NCI-H1694 (cell line): Measurements from ENCODE around the gene SCNN1A.

ENCODE experiments used
- DNase-seq: peaks from one replicate; lab custom pipeline; 2025; lab: John Stamatoyannopoulos, UW

Gene SCNN1A

DNA sequence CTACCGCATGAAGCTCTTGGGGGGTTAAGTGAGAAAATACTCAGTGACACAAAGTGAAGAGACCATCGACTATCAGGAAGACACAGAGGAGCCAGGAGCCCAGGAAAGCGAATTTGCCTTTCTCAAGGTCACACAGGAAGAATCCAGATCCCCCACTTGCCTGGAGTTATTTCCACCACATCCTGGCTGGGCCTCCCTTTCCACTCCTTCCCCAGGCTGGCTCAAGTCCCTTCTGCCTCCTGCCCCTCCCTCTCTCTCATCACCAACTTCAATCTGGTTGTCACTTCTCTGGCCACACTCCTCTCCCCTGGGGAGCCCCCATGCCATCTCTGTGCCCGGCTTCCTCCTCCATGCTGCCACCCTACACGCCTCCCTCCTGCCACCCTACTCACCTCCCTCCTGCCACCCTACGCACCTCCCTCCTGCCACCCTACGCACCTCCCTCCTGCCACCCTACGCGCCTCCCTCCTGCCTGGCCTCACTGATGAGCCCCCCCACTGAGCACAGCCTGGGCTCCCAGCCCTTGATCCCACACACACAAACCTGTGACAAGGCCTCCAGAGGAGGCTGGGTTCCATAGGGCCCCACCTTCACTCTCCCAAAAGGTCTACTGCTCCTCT, 6.3 kb downstream of the SCNN1A start:
- DNase-seq = no peak

DNA sequence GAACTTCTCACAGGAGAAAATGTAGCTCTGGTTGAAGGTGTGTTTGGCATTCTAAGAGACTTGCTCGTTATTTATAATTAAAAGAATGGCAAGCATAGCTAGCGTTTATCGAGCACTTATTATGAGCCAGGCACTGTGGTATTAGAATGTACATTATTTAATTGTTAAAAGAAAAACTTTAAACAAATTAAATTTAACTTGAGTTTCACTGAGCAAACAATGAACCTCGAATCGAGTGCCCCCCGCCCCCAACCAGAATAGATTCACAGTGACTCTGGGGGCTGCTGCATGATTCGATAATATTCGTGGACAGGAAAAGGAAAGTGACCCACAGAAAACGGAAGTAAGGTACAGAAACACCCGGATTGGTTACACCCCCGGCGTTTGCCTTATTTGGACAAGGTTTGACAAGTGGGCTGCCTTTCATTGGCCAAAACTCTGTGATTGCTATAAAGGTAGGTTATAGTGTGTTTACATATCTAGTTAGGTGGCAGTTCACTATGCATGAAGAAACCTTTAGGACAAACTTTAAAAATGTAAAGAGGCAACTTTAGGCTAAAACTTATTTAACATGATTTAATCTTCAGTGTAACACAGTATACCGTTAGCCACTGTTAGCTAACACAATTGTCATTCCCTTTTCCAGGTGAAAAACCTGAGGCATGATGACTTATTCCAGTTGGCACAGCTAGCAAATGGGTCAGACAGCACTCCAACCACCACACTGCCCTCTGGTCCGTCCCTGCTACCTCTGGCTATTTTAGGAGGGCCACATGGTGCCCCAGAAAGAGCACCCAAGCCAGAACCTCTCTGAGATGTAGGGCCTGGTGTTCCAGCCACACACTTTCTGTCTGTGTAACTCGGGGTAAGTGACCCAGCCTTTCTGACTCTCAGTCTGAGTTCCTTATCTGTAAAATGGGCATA, 7.1 kb downstream of the SCNN1A start:
- DNase-seq = no peak

DNA sequence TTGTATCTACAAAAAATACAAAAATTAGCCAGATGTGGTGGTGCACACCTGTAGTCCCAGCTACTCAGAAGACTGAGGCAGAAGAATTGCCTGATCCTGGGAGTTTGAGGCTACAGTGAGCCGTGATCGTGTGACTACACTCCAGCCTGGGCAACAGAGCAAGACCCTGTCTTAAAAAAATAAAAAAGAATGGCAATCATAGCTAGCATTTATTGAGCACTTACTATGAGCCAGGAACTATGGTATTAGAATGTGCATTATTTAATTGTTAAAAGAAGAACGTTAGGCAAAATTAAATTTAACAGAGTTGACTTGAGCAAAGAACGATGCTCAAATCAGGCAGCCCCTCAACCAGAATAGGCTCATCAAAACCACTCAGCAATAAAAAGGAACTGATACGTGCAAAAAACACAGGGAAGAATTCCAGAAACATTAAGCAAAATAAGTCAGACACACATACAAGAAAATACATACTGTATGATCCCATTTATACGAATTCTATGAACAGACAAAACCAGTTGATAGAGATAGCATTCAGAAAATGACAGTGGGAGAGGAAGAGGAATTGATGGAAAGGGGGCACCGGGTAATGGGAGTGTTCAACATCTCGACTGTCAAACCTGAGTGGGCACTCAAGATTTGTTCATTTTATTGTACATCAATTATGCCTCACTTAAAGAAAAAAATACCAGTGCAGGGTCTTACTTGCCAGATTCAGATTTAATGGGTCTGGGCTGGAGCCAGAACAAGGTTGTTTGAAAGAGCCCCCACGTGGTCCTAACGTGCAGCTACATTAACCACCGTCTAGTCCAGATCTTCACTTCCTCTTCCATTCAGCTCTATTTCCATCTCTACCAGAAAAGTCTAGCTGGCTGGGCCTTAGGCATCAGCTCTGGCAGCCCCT, 8.0 kb downstream of the SCNN1A start:
- no peak for DNase-seq

DNA sequence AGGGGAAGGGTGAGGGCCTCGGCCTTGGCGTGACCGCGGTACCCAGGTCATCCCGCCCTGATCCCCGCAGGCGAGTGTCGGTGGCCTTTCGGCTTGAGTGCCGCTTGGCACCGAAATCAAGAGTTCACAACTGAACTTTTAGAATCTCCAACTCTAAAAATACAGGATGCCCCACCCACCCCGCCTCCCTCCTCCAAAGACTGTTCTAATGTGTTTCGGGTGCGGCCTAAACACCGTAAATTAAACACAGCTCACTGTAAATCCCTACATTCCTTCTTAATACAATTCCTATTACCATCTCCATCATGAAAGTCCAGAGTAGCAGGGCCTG, 11.4 kb downstream of the SCNN1A start:
- no peak for DNase-seq

DNA sequence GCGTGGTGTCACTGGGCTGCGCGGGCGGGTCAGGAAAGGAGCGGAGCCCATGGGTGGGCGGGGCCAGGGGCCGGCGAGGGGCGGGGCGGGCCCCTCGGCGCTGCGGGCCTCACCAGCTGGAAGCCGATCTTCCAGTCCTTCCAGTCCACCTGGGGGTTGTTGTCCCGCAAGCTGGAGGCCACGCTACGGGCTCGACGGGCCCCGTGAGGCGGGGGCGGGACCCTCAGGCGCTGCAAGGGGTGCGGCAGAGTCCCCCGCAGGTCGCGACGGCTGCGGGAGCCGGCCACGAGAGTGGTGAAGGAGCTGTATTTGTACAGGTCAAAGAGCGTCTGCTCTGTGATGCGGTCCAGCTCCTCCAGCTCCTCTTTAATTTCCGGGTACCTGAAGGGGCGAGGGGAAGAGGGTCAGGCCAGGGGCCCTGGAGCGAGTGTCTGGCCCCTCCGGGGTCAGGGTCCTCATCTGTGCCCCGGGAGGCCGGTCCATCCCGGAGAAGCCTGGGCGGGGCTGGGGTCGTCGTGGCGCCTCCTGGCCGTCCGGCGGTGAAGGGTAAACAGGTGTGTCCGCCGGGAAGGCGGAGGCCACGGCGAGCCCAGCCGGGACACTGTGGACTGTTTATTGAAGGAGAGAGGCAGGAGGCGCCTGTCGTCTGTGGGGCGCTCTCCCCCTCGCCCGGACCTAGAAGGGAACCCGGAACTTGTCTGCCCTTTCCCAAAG, 11.9 kb downstream of the SCNN1A start:
- no peak for DNase-seq

DNA sequence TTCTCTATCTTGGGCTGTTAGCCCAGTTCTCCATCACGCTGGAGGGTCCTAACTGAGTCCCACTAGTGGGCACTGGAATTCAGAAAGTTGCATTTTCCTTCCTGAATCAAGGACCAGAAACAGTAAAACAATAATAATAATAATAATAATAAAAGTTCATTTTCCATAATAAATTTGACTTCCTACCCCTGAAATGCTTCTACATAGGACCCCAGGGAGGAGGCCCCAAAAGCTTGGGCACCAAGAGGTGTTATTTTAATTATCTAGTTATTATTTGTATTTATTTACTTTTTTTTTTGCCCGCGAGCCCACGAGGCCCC, 12.4 kb downstream of the SCNN1A start:
- no peak for DNase-seq

DNA sequence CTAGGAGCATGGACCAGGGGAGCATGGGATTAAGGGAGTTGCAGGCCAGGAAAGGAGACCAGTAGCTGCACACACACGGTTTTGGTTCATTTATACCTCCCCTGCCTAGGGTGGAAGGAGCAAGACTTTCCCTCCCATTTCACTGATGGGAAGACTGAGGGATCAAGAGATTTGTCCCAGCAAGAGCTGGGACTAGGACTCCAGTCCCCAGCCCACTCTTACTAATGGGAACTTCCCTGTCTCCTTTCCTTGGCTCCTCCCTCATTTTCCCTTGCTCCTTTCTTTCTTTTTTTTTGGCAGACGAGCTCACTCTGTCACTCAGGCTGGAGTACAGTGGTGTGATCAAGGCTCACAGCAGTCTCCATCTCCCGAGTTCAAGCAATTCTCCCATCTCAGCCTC, 13.0 kb downstream of the SCNN1A start:
- no peak for DNase-seq

DNA sequence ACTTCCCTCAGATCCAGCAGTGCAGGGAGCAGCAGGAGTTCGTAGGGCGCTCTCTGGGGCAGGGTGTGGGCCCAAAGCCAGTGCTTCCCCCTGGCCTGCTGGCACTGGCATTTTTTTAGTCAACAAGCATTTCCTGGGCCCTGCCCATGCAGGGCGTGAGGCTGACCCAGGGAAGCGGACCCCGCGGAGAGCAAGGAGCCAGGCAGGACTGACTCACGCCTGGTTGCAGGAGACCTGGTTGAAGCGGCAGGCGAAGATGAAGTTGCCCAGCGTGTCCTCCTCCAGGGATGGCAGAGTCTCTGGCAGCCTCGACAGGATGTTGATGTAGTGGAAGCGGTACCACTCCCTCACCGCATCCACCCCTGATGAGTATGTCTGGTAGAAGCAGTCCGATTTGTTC, 13.5 kb downstream of the SCNN1A start:
- DNase-seq = no peak

DNA sequence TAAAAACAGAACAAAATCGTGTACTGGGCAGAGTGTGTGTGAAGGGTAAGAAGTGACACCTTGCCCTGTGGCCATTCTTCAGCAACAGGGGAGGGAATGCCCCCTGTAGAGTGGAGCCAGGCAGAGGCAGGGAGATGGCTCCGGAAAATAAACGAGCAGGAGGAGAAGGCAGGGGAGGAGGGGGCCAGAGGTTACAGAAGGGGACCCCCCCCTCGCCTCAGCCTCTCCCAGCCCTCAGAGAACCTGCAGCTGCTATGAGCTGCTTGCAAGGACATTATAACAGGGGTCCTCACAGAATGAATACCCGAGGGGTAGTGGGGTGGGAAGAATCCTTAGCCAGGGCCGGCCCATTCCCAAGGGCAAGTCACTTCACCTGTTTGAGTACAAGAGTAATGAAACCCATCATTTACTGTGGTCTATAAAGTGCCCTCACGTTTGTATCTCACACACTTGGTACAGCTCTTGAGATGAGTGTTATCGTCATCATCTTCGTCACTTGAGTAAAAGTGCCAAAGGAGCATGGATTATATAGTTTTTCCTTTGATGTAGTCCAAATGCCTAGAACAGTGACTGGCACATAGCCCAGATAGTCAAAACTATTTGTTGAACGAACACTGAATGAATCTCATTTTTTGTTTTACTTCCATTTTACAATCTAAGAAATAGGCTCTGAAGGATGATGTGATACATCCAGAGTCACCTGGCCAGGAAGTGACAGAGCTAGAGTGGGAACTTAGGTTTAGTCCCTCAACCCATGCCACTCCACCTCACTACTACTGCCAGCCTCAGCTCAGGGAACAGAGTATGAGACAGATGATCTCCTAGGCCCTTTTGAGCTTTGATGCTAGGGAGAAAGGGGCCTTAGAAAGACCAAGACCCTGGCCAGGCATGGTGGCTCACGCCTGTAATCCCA, 14.5 kb downstream of the SCNN1A start:
- DNase-seq = no peak

DNA sequence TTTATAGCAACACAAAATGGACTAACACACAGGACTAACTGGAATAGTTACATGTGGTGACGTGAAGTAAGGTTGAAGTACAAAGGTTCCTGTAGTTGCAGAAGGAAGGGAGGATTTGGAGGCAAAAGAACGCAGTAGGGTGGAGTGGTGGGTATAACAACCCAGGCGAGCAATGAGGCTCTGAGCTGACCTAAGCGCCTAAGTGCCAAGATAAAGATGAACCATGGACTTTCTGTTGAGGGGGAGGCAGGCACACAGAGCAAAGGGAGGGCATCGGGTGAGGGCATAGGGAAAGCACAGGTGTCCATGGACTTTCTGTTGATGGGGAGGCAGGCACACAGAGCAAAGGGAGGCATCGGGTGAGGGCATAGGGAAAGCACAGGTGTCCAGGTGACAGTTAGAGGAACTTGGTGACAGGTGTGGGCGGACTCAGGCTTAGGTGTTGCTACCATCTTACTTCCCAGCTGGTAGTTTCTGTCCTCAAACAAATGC, 15.2 kb downstream of the SCNN1A start:
- DNase-seq = no peak

DNA sequence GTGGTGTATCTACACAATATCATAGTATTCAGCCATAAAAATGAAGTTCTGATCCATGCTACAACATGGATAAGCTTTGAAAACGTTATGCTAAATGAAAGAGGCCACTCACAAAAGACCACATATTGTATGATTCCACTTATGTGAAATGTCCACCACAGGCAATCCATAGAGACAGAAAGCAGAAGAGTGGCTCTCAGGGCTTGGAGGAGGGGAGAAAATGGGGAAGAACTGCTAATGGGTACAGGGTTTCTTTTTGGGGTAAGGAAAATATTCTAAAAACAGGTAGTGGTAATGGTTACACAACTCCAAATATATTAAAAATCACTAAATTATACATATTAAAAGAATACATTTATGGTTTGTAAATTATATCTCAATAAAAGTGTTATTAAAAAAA, 16.5 kb downstream of the SCNN1A start:
- no peak for DNase-seq

DNA sequence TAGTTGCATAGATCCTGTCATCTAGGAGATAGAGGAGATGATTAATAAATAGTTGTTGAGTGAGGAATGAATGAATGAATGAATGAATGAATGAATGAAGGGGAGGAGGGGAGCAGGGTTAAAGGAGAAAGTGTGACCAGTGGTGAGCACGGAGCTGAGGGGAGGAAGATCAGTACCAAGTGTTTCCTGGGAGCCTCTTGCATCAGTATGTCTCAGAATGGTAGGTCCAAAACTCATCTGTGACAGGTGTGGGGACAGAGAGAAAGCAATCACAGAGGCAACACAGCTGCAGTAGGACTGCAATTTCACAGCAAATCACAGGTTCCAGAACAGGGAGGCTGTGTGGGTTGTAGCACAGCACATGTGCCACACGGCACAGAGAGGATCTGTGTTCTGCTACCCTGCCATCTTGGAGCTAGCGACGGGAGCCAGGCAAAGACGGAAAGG, 19.0 kb downstream of the SCNN1A start:
- no peak for DNase-seq

DNA sequence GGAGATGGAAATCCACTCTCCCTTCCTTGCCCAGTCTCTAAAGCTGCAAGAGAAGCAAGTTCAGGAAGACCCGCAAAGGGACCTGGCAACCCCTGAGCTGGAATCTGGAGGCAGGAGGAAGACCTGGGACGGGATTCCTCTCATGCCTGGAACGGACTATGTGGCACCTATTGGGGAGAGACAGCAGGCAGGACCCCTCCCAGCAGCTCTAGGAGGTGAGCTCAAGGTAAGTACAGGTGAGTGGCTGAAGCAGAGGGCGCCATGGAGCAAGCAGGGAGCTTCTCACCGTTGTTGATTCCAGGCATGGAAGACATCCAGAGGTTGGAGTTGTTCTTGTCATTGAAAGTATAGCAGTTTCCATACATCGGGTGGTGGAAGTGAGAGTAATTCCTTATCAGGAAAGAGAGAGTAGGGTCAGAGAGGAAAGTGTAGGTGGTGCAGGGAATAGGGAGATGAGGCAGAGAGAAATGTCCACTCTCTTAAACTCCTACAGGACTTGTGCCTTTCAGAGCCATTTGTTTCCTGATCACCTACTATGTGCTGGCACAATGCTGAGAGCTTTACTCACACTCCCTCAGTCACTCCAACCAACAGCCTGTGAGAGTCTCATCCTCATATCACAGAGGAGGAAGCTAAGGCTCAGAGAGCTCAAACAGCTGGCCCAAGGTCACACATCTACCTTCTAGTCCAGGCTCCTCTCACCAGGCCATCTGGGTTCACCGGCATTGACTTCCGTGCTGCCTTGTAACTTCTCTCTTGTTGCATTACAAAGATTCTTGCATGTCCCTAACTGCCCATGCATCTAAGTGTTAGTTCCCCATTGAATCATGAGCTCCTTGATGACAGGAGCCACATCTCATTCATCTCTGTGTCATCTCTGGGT, 19.6 kb downstream of the SCNN1A start:
- DNase-seq = no peak

DNA sequence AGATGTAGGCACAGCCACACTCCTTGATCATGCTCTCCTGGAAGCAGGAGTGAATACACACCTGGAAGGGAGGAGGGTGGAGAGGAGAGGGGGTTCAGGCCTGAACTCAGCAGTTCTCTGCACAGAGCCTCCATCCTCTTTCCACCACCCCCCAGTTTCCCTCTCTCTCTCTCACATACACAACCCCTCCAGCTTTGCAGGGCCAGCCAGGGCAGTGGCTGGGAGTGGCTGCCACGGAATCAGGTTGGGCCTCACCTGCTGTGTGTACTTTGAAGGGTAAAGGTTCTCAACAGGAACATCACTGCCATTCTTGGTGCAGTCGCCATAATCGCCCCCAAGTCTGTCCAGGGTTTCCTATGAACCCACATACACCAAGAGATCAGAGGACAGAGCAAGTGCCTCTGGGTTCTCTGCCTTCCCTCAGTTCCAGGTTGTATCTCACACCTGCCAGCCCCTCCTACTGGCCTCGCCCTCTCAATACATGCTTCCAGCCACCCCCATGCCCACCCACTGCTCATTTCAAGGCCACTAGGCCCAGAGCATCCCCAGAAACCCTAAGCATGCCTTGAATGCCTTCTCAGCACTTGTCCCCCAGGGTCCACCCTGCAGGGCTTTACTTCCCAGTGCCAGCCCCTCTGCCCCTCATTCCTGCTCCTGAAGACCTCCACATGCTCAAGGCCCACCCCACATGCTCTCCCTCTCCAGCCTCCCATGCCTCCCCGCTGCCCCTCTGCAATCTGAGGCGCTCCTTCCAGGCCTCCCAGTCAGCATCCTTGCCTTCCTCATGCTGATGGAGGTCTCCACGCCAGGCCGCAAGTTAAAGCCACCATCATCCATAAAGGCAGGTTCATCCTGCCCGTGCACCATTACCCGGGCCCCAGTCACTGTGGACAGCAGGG, 20.6 kb downstream of the SCNN1A start:
- DNase-seq = no peak

DNA sequence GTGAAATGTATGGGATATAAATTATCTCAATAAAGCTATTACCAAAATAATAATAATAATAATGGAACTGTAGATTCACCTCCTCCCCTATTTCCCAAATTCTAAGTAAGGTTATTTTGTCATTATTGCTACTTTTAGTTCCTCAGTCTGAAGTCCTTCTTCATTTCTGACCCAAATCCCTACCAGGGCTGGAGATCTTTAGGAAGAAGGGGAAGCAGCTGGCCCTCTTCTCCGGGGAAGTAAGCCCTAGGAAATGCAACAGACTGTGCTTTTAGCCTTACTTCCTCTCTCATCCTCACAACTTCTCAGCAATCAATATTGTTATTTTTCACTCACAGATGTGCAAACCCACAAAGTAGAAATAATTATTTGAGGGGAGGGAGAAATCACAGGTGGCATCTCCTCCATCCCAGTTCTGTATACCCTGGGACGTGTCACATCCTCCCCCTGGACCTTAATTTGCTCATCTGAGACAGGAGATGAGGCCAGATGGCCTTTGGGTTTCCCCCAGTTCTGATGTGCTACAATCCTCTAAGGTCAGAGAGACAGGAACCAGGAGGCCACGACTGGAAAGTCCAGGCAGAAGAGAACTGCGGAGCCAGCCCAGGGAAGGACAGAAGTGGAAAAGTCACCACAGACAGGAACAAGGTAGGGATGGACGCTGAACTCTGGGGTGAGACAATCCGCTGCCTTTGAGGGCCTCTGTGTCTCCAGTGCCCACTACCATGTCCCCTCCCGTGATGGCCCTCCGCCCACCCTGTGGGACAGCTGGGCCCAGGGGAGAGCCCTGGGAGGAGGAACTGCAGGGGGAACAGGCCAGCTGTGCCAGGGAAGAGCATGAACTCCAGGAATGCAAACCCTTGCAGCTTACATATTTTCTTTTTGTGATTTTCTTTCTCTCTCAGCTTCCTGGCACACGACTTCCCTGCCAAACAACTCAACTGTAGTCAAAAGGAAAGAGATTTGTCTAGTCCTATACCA, 22.9 kb downstream of the SCNN1A start:
- DNase-seq = no peak

DNA sequence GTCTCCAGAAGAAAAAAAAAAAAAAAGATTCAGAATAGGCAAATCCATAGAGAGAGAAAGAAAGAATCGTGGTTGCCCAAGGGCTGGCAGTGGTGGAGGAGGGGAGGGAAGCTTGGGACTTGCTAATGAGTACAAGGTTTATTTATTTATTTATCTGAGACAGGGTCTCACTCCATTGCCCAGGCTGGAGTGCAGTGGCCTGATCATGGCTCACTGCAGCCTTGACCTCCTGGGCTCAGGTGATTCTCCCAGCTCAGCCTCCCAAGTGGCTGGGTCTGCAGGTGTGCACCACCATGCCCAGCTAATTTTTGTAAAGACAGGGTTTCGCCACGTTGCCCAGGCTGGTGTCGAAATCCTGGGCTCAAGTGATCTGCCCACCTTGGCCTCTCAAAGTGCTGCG, 23.7 kb downstream of the SCNN1A start:
- DNase-seq = no peak
